COLO668 (cell line): ENCODE data around the gene ATP6V0D1.

Experiments used
- DNase-seq: peaks from one replicate; lab custom pipeline; 2025; ENCODE audit not compliant: unreplicated experiment; lab: John Stamatoyannopoulos, UW

The ATP6V0D1 gene

DNA sequence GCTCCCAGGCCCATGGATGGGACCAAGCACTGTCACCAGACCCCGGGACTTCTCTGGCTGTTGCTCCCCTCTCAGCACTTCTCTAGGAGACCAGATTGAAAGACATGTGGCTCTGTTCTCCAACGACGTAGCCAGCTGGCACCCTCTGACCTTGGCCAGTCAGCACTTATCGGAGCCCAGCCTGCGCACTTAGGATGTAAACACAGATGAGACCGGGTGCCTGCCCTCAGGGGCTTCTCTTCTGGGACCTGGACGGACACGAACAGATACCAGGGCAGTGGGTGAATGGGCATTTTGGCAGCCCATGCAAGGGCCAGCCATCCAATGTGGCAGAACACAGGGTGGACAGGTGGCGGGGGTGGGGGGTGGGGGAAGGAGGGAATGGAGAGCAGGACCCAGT lies 71.3 kb downstream of the ATP6V0D1 start:
- DNase-seq = no peak

DNA sequence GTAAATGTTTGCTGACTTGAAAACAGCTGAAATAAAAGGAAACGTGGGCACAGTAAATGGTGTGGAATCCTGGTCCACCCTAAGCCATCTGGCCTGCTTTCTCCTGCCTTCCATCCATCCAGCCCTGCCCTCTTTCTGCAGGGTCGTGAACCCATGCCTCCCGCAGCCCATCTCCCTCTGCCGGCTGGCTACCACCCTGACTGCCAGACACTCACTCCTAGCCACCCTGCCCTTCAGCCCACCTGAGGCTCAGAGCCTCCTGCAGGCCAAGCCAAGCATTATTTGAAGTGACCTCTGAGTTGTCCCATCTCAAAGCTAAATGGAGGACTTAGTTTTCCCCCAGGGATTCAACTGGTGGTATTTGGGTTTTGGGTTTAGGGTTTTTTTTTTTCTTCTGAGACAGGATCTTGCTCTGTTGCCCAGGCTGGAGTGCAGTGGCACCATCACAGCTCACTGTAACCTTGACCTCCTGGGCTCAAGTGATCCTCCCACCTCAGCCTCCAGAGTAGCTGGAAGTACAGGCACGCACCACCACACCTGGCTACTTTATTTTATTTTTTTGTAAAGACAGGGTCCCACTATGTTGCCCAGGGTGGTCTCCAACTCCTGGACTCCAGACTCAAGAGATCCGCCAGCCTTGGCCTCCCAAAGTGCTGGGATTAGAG lies 73.0 kb downstream of the ATP6V0D1 start:
- DNase-seq = no peak

DNA sequence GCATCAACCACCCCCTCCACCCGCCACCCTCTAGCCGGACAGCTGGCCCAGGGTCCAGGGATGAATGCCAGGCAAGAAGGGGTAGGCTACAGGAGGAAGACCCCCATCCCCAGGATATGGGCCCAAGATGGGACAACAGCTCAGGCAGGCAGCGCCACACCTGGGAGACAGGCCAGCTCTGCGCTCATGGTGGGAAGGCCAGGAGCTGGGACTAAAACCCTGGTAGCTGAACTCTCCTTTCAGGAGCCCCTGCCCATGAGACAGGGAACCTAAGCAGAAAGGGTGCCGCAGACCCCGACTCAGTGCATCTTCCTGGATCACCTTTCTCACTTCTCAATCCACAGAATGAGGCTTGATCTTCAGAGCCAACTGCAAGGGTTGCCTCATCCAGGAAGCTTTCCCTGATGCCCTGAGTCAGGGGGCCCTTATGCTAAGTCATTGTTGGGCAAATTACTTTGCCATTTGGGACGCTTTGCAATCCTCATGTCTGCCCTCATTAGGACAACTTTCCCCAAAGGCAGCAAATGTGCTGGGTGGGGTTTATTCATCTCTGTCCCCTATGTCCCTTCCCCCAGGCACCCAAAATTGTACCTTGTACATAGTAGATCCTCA lies 73.7 kb downstream of the ATP6V0D1 start:
- no peak for DNase-seq

DNA sequence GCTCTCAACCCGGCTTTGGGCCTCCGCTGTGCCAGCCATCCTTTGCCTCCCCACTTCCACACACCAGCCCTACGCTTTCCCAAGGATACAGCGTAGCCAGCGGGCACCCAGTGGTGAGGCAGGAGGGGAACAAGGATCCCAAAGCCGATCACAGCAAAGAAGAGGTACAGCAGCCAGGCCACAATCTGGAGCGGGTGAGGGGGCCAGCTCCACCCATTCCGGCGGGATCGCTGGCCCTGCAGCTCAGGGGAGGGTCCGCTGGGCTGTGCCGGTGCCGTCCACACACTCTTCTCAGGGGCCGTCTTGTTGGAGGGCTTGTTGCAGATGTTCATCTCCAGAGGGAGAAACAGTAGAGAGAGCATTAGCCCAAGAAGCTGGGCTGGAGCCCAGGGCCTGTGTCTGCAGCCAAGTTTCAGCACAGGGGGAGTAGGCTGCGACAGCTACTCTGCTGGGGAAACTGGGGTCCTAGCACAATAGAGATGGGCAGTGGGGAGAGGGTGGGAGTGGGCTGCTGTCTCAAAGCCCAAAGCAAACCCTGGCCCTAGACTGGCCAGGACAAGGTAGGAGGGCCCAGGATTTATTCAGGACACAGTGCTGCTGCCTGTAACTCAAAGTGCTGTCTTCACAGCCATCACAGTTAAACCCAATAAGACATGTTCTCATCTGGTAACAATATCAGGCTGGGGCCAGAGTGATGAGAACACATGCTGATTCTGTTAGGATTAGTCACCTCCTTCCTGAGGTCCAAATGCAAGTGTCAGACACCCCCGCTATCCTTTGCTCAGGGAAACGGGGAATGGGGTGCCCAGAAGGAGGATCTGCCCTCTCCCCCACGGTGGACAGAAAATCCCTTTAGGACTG lies 74.6 kb downstream of the ATP6V0D1 start:
- DNase-seq = no peak

DNA sequence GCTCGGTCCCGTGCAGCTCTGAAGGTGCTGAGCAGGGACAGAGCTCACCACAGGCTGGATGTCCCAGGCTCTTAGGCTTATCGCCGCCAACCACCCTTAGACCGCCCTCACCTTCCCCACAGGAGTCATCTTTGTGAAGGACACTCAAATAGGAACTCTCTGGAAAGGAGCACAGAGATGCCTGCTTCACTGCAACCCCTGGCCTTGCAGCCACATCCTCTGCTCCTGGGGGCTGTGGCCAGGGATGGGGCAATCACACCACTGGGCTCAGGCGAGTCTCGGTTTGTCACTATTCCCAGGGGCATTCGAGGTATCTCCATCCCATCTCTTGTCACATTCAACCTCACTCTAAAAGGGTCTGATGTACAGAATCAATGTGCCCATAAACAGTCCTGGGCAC lies 75.6 kb downstream of the ATP6V0D1 start:
- no peak for DNase-seq

DNA sequence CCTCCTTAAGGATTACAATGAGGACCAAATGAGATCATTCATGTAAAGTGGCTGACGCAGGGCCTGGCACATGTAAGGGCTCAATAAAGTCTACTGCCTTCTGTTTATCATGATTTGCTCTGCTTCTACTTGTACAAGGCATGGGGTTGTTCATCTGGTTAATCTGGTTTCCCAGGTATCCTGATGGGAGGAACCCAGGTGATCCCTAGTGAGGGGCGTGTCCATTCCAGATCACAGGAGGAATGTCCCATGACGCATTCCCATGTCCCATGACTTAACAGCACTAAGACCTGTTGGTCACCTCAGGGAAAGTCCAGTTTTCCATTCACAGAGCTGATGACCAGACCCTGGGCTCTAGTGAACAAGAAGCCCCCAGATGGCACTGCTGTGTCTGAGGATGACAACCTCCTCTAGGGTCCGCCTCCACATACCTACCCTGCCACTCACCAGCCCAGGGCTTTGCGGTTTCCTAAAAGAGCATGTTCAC lies 76.2 kb downstream of the ATP6V0D1 start:
- DNase-seq = no peak

DNA sequence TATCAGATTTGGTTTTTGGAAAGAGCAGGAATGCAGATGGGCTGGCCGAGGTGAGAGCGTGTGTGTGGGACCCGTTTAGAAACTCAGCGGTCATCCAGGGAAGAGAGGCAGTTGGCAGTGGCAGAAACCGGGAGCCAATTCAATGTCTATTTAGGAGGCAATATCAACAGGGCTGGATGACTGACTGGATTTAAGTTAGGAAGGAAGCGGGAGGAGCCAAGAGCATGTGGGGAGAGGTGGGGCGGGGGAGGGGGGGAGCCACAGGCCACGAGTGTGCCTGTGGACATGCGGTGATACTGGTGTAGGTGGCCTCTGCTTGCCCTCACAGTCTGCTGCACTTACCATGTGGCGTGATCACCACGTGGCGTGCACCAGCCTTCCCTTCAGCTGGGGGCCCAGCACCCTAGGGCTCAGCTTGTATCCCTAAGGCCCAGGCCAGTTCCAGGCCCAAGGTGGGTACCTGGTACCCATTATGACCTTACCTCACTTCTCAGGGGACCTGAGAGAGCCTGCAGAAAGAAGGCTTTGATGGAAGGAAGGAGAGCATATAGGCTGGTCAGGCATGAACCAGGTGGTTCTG lies 76.9 kb downstream of the ATP6V0D1 start:
- DNase-seq = no peak

DNA sequence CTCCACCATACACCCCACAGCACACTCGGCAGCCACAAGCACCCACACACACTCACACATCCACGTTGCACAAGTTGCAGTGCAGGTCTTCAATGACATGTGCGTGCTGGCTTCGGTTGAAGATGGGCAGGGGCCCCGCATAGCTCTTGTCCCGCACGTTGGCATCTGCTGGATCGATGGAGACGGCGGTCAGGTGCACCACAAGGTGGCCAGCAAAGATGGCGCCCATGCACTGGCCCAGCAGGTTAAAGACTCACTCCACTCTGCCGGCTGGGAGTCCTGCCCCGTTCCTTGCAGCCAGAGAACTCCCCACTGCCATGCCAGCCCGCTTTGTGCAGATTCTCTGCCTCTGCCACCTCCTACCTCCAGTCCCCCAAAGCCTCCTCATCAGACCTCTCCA lies 80.1 kb downstream of the ATP6V0D1 start:
- no peak for DNase-seq

DNA sequence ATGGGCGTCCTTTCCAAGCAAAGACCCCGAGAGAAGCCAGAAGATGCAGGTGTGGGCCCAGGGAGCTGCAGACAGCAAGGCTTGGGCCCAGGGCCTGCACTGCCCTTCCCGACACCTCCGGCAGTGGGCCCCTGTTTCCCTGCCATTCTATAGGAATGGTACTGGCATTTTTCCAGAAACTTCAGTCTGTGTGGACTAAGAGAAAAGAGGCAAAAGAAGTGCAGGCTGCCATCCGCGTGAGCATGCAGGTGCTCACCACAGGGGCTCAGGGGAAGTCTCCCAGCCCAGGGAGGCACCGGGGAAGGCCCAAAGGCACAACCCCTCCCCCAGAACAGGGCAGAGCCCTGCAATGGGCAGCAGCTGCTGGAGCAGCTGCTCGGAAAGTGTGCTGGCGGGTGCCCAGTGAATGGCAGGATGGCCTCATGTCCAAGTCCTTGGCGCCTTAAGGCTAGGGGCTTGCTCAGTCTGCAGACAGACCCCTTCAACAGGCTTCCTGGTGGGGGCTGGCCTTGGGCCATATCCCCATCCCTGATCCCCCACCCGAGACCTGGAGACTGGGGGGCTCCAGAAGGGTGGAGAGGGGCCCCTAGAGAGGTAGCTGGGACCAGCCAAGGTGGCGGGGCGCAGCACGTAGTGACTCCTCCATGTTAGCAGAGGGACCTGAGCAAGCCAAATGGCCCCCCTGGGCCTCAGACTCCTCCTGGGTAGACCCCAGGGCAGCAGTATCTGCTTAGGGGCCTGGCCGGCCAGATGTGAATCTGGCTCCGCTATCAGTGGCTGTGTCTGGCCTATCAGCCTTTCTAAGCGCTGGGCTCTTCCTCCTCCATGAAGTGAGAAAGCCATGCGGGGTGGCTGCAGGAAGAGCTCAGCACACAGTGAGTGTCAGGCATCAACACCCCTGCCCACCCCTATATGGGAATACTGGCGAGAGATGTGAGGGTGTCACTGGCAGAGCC lies 80.9 kb downstream of the ATP6V0D1 start:
- peak; percentile 84 for DNase-seq

DNA sequence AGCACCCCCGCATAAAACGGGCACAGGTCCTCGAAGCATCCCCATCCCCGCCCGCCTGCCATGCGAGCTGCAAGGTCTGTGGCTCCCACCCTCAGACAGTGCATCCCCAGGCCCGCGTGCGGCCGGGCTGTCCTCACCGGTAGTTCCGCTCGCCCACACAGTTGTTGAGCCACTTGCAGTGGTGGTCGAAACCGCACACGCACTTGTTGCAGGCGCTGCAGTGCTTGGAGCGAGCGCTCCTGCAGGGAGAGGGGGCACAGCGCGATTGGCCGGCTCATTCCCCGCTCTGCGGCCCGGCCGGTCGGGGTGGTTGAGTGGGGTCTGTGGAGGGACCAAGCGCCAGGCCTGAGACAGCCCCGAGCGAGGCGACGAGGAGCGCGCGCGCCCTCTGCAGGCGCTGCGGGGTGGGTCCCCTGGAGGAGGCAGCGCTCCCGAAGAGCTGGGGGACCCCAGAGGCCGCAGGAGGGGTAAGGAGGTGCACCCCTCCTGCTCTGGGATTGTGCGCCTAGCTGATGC lies 81.7 kb downstream of the ATP6V0D1 start:
- peak; percentile 69 for DNase-seq

DNA sequence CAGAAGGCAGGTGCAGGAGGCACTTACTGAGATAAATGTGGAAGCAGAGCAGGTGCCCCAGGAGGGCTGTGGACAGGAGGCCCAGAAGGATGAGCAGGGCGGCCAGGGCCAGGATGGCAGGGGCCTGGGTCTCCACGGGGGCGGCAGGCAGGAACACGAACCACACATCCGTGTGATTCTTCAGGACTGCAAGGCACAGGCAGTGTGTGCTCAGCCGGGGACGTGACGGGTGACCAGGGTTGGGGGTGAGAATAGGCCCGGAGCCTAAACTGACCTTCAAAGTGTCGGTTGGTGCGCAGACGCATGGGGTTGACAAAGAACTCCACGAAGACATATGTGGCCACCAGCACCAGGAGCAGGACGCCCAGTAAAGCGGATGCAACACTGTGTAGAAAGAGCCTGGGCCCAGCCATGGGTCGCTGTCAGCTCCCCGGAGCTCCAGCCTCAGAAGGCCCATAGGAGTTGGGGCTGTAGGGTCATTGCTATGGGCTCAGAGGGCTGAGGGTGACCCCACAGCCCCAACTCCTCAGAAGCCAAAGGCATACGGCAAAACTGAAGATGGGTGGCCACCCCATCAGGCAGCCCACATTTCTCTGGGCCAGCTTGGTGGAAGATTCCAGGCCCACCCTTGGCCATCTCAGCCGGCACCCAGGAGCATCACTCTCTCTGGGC lies 82.3 kb downstream of the ATP6V0D1 start:
- no peak for DNase-seq

DNA sequence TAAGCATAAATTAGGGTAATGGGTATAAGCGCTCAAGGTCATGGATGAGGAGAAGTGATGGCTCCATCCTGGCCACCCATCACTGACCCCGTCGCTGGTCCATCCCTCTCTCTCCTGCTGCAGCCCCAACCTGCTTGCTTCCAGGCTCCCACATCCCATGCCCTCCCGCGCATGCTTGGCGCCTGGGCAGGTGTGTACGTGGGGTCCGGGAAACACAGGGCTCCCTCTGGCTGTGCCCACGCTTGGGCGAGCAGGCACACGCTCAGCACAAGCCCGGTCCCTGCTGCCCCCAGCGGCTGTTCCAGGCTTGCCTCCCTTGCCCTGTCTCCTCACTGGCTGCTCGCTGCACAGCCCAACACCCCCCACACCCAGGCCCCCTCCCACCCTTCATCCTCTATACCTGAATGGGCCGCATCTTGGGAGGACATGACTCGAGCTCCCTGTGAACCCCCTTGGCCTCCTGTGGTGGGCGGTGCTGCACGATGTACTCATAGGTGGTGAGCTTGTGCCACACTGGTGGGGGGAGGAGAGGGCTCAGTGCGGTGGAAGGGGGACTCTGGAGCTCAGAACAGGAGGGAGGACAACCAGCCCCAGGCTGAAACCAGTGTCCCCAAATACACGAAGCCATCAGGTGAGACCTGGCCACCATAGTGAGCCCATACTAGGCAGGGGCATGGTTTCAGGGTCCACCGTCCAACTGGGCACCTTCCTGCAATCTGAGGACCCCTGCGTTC lies 83.0 kb downstream of the ATP6V0D1 start:
- DNase-seq = peak; percentile 67

DNA sequence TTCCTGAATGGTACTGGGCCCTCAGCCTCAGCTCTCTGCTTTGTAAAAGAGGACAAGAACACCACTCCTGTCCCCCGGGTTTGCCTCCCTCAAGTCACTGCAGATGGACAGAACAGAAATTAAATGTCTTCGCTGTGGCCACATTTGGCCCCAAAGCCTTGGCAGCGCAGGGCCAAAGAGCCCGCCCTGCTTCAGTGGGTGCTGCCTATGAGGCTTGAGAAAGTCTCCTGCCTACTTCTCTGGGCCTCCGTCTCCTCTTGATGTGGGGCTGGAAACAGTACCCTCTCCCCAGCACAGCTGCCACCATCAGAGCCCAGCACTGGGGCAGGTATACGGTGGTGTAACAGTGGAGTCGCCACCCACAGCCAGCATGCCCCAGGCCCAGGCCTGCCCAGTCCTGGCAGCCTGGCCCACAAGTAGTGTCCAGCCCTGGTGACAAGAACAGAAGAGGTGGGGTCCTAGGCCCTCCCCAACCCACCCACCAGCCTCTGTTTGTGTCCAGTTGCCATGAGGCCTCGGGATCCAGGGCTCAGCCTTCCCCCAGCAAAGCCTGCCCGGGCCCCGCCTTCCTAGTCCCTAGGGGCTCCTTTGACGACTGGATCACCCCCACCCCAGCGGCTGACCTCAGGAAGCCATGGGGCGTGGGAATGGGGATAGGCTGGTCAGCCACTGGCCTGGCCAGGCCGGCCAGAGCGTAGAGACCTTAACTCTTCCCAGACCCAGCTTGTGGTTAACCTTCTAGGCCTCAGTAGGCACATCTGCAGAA lies 83.7 kb downstream of the ATP6V0D1 start:
- DNase-seq = no peak

DNA sequence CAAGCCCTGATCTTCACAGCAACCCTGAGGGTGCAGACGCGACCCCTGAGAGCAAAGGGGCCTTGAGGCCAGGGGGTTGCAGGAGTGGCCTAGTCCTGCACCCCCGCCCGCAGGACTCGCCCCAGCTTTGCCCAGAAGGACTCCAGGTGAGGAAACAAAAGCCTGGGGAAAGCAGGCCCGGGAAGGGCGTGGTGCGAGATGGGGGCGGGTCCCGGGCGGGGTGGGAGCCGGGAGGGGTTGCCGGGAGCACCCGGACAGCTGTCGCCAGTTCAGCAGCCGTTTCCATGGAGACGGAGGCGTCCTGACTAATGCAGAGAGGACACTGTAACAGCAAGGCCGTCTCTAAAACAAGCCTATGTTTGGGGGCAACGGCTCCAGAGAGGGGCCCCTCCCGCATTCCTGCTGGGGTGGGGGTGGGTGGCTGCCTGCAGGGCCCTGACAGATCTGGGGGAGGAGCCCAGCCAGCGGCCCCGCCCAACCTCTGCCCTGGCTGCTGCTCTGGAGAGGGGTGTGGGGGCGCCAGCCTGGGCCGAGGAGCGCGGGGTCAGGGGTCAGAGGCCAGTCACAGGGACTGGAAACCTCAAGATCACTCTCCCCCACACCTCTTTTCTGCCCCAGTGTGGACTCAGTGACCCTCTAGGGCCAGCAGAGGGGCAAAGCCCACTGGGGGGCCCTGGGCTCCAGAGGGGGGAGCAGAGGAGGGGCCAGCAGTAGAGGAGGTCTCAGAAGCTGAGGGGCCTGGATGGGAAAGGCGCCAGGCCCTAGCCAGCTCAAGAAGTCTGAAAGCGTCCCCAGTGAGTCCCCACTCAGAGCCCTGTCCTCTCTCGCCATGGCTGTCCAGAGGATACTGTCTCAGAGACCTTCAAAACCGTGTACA lies 84.6 kb downstream of the ATP6V0D1 start:
- DNase-seq = peak; percentile 97

DNA sequence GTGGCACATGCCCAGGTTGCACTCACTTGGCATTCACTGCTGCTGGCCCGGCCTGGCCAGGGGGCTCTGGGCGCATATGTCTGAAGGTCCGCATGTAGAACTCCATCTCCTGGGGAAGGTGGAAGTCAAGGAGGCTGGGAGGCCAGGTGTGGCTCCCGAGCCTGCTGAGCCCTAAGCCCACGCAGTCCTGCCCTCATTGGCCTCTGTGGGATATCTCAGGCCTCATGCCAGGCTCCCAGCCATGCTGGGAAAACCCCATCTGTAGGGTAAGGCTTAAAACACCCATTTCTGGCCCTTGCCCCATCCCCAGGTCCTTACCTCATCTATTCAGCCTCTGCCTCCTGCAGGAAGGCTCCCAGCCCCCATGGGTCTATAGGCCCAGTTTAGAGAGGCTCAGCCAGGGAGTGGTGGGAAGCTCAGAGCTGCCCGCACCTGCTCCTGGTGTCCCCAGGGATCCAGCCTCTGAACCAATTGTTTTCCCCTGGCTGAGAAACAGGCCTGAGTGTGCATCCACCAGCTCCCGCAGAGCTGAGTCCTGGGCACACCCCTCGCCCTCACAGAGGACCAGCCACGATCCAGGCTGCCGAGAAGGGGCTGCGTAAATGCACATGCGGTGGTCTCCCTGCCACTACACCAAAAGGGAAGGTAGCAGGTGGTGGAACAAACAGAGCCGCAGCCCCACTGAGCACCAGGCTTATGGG lies 85.3 kb downstream of the ATP6V0D1 start:
- DNase-seq = peak; percentile 91

DNA sequence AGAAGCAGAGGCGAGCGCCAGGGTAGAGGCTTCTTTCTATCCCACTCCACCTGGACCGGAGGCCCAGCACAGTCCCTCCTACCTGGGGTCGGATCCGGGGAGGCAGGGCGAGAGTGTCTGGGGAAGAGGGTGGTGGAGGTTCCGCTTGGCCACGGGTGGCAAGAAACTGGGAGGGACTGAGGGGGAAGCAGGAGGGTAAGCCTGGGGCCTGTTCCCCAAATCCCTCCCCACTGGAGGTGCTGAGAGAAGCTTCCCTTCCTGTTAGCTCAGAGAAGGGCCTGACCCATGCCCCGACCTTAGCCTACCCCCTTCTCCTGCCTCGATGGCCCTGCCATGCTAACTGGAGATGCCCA lies 85.9 kb downstream of the ATP6V0D1 start:
- DNase-seq = no peak
